MCF 10A (cell line): ENCODE measurements around the gene BTN3A1. TPM values are rescaled to one million over a fixed set of nuclear protein-coding genes. Genes with fewer than 3 reads are reported as not detected.
"Not testable (repeated sequence)": the region's sequence is repeated elsewhere in the genome, so short reads cannot be mapped to it uniquely, and the experiment has no call there.

Source experiments
- Bru-seq: library from RNA; stranded (reverse); fragments of 400-500 nt; gene quantifications from one replicate; lab custom pipeline; 2021; lab: Mats Ljungman, UMichigan
- BruChase-seq, 2 experiments: library from RNA; stranded (reverse); fragments of 400-500 nt; gene quantifications; one replicate each; lab custom pipeline; 2021; lab: Mats Ljungman, UMichigan
- BruUV-seq: library from RNA; stranded (reverse); fragments of 400-500 nt; replicated peaks from 2 replicates; lab custom pipeline; 2021; lab: Mats Ljungman, UMichigan
- CTCF ChIA-PET: fragments of 300-600 bp; sonication (Branson Sonifier 250); formaldehyde crosslinking; extraction: SDS; loops from one replicate; lab custom pipeline; 2021; ENCODE audit warnings: antibody characterized with exemption, inconsistent platforms; lab: Yijun Ruan, JAX
- POLR2A ChIA-PET: fragments of 300-600, 350-650 bp; sonication (Branson Sonifier 250); formaldehyde crosslinking; extraction: SDS; loops from one replicate; lab custom pipeline; 2020; ENCODE audit warnings: antibody characterized with exemption, inconsistent platforms; lab: Yijun Ruan, JAX
- DNase-seq: peaks from one replicate; pipeline ENCODE4 v3.0.0-alpha.2; 2018; ENCODE audit not compliant: unreplicated experiment
- H3K27ac Mint-ChIP-seq: one replicate; pipeline ENCODE4 v1.8.0; 2022; ENCODE audit warnings: mild to moderate bottlenecking, low read depth, mixed read lengths; ENCODE audit not compliant: unreplicated experiment
- H3K27me3 Mint-ChIP-seq: one replicate; pipeline ENCODE4 v1.8.0; 2022; ENCODE audit warnings: mixed read lengths; ENCODE audit not compliant: insufficient read depth, unreplicated experiment
- H3K36me3 Mint-ChIP-seq: one replicate; pipeline ENCODE4 v1.8.0; 2022; ENCODE audit warnings: mild to moderate bottlenecking, moderate library complexity, mixed read lengths; ENCODE audit not compliant: insufficient read depth, unreplicated experiment
- H3K4me1 Mint-ChIP-seq: one replicate; pipeline ENCODE4 v1.8.0; 2022; ENCODE audit warnings: mixed read lengths; ENCODE audit not compliant: insufficient read depth, unreplicated experiment
- H3K4me3 Mint-ChIP-seq: one replicate; pipeline ENCODE4 v1.8.0; 2022; ENCODE audit warnings: mild to moderate bottlenecking, moderate library complexity, mixed read lengths; ENCODE audit not compliant: unreplicated experiment
- H3K9me3 Mint-ChIP-seq: one replicate; pipeline ENCODE4 v1.8.0; 2022; ENCODE audit warnings: mixed read lengths; ENCODE audit not compliant: unreplicated experiment
- intact Hi-C: fragments of 100-400 bp; cut with micrococcal nuclease; formaldehyde crosslinking; loops from 2 replicates; pipeline ENCODE4 v1.14.1; 2022
- long read RNA-seq: library from polyadenylated mRNA; stranded (forward); transcript quantifications from one replicate; pipeline ENCODE4 v2.0.0, GENCODE V29; 2022
- total RNA-seq: library from RNA; stranded (reverse); gene quantifications from 2 replicates; pipeline ENCODE4 v1.2.3, GENCODE V29; 2022
- TF ChIP-seq, protein P1 (sequence below): fragments of 200-600 bp; IDR thresholded peaks from one replicate; pipeline ENCODE4 v1.8.0; 2022; ENCODE audit warnings: antibody characterized with exemption, mild to moderate bottlenecking; ENCODE audit not compliant: unreplicated experiment

Gene BTN3A1
- 8.0 and 15.5 TPM in 2 replicates for total RNA-seq
- percentile 63 among the genes with signal in this experiment for Bru-seq, nascent RNA
- percentile 80 among the genes with signal in this experiment for BruChase-seq, experiment 1, labeled RNA remaining after a 6-hour chase
- percentile 76 among the genes with signal in this experiment for BruChase-seq, experiment 2, labeled RNA remaining after a 2-hour chase
- long read RNA-seq, partial matches to known transcripts: 1 of 11 reads
- long read RNA-seq, other reads (novel, unspliced or antisense): 8 of 11 reads

DNA sequence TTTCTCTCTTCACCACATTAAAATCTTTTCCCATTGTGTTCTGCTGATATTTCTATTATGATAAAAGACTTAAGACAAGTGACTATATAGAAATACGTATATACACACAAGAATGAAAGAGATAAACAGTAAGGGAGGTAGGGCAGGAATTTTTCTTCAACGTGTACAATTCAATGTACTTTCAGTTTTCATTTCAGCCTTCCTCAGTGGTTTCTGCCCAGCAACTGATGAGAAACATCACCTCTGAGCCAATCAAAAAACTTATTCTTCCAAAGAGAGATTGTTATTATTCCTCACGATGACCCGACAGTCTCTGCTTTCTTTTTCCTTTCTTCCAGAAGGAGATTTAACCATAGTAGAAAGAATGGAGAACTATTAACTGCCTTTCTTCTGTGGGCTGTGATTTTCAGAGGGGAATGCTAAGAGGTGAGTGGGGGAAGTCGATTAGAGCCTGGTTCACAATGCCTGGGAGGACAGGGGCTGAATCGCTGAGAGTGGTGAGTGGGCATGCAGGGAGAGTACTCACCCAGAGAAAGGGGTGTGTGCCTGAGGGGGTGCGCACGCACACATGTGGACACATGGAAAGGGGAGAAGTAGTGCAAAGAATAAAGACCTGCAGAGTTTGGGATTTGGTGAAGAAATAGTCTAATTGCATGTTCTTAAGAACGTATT lies at the start of gene BTN3A1:
Gene BTN3A1 (plus strand): TSS at position 289 of the 672 bp plus-strand sequence. CDS start 3,289 bp downstream, outside the sequence.
- Mint-ChIP-seq H3K27ac (peak within 1 kb of the TSS; percentile 86), H3K36me3 (peaks cover 7% of the 10 kb centered on the region), H3K9me3 (no peaks in the 10 kb centered on the region), H3K4me3 (peak within 1 kb of the TSS; percentile 86), H3K4me1 (peaks cover 11% of the 10 kb centered on the region), H3K27me3 (no peaks in the 10 kb centered on the region)
- TF ChIP-seq, protein P1, sequence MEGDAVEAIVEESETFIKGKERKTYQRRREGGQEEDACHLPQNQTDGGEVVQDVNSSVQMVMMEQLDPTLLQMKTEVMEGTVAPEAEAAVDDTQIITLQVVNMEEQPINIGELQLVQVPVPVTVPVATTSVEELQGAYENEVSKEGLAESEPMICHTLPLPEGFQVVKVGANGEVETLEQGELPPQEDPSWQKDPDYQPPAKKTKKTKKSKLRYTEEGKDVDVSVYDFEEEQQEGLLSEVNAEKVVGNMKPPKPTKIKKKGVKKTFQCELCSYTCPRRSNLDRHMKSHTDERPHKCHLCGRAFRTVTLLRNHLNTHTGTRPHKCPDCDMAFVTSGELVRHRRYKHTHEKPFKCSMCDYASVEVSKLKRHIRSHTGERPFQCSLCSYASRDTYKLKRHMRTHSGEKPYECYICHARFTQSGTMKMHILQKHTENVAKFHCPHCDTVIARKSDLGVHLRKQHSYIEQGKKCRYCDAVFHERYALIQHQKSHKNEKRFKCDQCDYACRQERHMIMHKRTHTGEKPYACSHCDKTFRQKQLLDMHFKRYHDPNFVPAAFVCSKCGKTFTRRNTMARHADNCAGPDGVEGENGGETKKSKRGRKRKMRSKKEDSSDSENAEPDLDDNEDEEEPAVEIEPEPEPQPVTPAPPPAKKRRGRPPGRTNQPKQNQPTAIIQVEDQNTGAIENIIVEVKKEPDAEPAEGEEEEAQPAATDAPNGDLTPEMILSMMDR: no peak
- CTCF ChIA-PET: interaction anchor here (1.7 kb wide), 1 partner anchor 61 kb away, joined by 4 read pairs; no protein-coding TSS in a partner anchor
- intact Hi-C loops: no loop called here
- POLR2A ChIA-PET: interaction anchor here (0.6 to 1.3 kb wide), 3 partner anchors 18 to 39 kb away, joined by 3 to 5 read pairs (median 3); partner anchors contain the start of gene BTN2A2
- TSS peak; percentile 51 for BruUV-seq
- peak; percentile 81 for DNase-seq

DNA sequence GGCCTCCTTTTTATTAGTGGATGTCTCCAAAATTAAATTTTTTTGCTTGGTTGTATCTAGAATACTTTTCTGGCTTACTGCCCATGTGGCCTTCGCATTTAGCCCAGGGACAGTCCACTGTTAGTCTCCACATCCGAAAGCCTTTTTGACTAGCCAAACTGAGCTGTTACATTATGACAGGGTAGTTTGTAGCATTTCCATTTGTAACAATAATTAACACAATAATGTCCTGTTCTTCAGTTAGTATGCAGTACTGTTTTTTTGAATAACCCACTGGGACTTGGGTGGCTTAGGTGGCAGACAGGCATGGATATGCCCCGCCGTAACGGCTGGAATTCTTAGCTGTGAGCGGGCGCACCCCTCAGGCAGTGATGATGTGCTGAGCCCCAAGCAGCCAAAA lies 49.8 kb upstream of the BTN3A1 start:
- ChIA-PET CTCF (no interaction called here), POLR2A (interaction anchor here (0.6 to 1.5 kb wide), 4 partner anchors 15 to 97 kb away, joined by 3 to 4 read pairs (median 3); no protein-coding TSS in a partner anchor)
- Mint-ChIP-seq H3K36me3 (no peaks in the 10 kb centered on the region), H3K27ac (peak overlapping the region; percentile 25), H3K27me3 (no peaks in the 10 kb centered on the region), H3K9me3 (no peaks in the 10 kb centered on the region), H3K4me1 (peaks cover 6% of the 10 kb centered on the region), H3K4me3 (no peak overlapping the region)
- TF ChIP-seq, protein P1: no peak
- BruUV-seq: no TSS peak
- no peak for DNase-seq
- intact Hi-C loops: no loop called here

DNA sequence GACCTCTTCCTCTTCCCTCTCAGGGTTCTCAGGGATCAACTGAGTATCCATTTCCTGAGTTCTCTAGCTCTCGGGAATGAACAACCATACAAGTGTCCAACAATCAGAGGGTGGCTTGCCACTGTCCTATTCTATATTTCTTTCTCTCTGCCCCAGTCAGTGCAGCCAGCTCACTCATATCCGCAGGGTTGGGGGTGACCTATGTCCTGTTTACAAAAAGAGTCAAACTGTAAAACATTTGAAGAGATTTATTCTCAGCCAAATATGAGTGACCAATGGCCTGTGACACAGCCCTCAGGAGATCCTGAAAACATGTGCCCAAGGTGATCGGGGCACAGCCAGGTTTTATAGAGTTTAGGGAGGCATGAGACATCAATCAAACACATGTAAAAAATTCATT lies 47.9 kb upstream of the BTN3A1 start:
- no peak overlapping the region for H3K27ac Mint-ChIP-seq
- ChIA-PET CTCF (interaction anchor here (0.6 kb wide), 1 partner anchor 184 kb away, joined by 4 read pairs; the partner anchor contains the start of gene HMGN4), POLR2A (no interaction called here)
- H3K4me3 Mint-ChIP-seq: no peak overlapping the region
- intact Hi-C loops: no loop called here
- no peaks in the 10 kb centered on the region for H3K27me3 Mint-ChIP-seq
- DNase-seq: no peak
- H3K4me1 Mint-ChIP-seq: peaks cover 6% of the 10 kb centered on the region
- H3K36me3 Mint-ChIP-seq: no peaks in the 10 kb centered on the region
- H3K9me3 Mint-ChIP-seq: no peaks in the 10 kb centered on the region
- no TSS peak for BruUV-seq
- TF ChIP-seq, protein P1: no peak

DNA sequence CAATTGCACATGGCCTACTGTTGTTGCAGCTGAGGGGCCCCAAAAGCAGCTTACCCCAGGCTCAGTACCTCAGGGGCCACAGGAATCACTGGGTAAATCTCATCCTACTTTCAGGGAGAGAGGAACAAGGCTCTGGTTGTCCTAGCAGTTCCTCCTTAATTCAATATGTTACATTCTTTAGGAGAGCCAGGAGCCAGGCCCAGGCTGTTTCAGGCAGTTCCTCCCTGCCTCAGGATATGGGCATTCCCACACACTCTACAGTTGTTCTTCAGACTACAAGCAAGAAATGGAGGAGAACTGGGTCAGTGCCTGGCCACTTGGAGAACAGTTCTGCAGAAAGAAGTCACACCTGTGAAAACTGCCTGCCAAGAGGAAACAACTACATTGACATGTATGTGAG lies 46.7 kb upstream of the BTN3A1 start:
- POLR2A ChIA-PET: no interaction called here
- TF ChIP-seq, protein P1: no peak
- Mint-ChIP-seq H3K4me3 (no peak overlapping the region), H3K36me3 (no peaks in the 10 kb centered on the region), H3K9me3 (no peaks in the 10 kb centered on the region), H3K27me3 (no peaks in the 10 kb centered on the region), H3K4me1 (peaks cover 6% of the 10 kb centered on the region), H3K27ac (no peak overlapping the region)
- BruUV-seq: no TSS peak
- no peak for DNase-seq
- CTCF ChIA-PET: interaction anchor here (0.6 kb wide), 1 partner anchor 1322 kb away, joined by 3 read pairs; no protein-coding TSS in a partner anchor
- intact Hi-C loops: no loop called here

DNA sequence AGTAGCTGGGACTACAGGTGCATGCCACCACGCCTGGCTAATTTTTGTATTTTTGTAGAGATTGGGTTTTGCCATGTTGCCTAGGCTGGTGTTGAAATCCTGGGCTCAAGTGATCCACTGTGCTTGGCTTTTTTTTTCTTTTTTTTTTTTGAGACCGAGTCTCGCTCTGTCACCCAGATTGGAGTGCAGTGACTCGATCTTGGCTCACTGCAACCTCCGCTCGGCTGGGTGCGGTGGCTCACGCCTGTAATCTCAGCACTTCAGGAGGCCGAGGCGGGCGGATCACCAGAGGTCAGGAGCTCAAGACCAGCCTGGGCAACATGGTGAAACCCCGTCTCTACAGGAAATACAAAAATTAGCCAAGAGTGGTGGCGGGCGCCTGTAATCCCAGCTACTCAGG lies 44.5 kb upstream of the BTN3A1 start:
- H3K27ac Mint-ChIP-seq, intact Hi-C loops, H3K9me3 Mint-ChIP-seq: not testable (repeated sequence)

More for the DNA sequence above, 44.5 kb upstream of the BTN3A1 start:
- not testable (repeated sequence) for H3K36me3 Mint-ChIP-seq, H3K4me1 Mint-ChIP-seq, DNase-seq, BruUV-seq, H3K27me3 Mint-ChIP-seq, H3K4me3 Mint-ChIP-seq
- CTCF ChIA-PET: interaction anchor here (0.6 to 0.7 kb wide), 2 partner anchors 10 to 238 kb away, joined by 3 to 5 read pairs; no protein-coding TSS in a partner anchor
- POLR2A ChIA-PET: interaction anchor here (0.6 kb wide), 1 partner anchor 70 kb away, joined by 3 read pairs; no protein-coding TSS in a partner anchor
